AG10803 (cell line): ENCODE data around the gene ZG16B.

Experiments used
- DNase-seq: peaks from one replicate; pipeline ENCODE4 v3.0.0; 2010; ENCODE audit warnings: low read depth
- H3K4me3 ChIP-seq: 2 replicates; pipeline ENCODE4 v1.5.1; 2011; ENCODE audit warnings: mild to moderate bottlenecking, low read length, control low read depth
- CTCF ChIP-seq: conservative IDR thresholded peaks from 2 replicates; pipeline ENCODE4 v1.5.1; 2011; ENCODE audit warnings: mild to moderate bottlenecking, low read length, control low read depth, inconsistent platforms

ZG16B gene

GRCh38 chr16:2795395-2796143, 34.5 kb upstream of the ZG16B start:
- no peak overlapping the region for H3K4me3 ChIP-seq
- no peak for DNase-seq
- no peak for TF ChIP-seq CTCF

- no peak for DNase-seq
- no peak for TF ChIP-seq CTCF
- no peak overlapping the region for H3K4me3 ChIP-seq
These were observed 31.3 kb upstream of the ZG16B start for GRCh38 chr16:2798723-2799204.

GRCh38 chr16:2799205-2799858, 30.8 kb upstream of the ZG16B start:
- no peak for DNase-seq
- H3K4me3 ChIP-seq = no peak overlapping the region
- no peak for TF ChIP-seq CTCF

- TF ChIP-seq CTCF = no peak
- DNase-seq = peak; percentile 35
- H3K4me3 ChIP-seq = no peak overlapping the region
These were observed 30.3 kb upstream of the ZG16B start for GRCh38 chr16:2799859-2800226.

- no peak overlapping the region for H3K4me3 ChIP-seq
These were observed 26.4 kb upstream of the ZG16B start for GRCh38 chr16:2803545-2804195.

GRCh38 chr16:2804728-2805127, 25.4 kb upstream of the ZG16B start:
- DNase-seq = no peak
- no peak for TF ChIP-seq CTCF

More at GRCh38 chr16:2803545-2804195, 26.4 kb upstream of the ZG16B start:
- no peak for TF ChIP-seq CTCF
- DNase-seq = no peak

More at GRCh38 chr16:2804728-2805127, 25.4 kb upstream of the ZG16B start:
- H3K4me3 ChIP-seq = no peak overlapping the region
